ENCODE measurements around the gene SMG6.
A peak's percentile ranks its signal among the peaks of the same experiment; 100 is the strongest.
"Not testable (repeated sequence)": the region's sequence is repeated elsewhere in the genome, so short reads cannot be mapped to it uniquely, and the experiment has no call there.

SMG6 gene

DNA sequence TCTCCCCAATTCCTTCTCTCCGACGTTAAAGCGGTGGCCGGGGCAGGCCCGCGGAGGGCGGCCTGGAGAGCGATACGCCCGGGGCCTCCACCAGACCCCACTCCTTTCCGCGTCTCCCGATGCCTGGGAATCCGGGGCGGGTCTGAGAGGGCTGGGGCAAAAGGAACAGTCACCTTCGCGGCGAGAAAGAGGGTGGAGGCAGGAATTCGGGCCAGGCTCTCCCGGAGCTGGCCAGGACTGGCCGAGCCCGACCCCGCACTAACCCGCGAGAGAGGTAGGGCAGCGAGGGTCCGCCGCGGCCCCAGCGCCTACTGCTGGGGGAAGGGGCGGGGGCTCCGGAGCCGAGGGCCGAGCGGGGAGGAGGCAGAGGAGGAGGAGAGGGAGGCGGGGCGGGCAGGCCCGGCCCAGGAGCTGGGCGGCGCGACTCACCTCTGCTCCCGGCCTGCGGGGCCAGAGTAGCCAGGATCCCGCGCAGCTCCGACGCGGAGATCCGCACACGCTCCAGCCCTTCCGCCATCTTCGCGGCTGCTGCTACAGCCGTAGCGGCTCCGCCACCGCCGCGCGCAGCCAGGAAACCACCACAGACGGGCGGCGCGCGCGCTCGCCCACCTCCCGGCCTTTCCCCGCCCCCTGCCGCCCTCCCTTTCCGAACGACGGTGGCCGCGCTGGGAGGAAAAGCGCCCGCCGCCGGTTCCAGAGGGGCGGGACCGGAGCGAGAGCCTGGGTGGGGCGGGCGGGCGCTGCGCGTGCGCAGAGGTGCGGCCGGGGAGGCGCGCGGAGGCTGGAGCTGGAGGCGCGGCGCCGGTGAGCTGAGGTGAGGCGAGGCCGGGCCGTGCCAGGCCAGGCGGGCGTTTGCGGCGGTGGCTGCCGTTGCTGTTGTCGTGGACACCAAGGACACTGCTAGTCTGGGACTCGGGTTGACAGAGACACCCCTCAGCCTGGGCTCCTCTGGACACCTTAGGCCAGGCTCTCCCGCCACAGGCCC lies at the start of gene SMG6, which contains the start of gene SRR:
TSS of gene SMG6 (minus strand) at position 582 of the 985 bp plus-strand sequence. CDS start at position 517, 65 bp downstream.
TSS of gene SRR (plus strand) at position 747 of the 985 bp plus-strand sequence. CDS start 11,611 bp downstream, outside the sequence.
- peak; percentile 94 for DNase-seq

DNA sequence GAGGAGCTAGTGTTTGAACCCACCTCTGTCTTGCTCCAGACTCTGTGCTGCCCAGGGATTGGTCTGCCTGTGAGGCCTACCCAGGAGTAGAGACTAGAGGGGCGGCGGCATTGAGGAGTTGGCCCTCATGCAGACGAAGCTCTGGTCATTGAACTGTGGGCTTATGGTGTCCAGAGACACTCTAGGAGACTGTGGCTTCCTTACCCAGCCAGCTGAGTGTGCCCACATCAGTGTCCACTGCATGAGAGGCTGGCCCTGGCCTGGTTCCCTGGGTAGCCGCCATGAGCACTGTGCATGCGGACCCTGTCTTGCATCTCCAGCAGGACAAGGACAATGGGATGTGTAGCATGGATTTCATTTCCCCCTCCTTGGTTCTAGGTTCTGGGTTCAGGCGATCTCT lies 47.7 kb upstream of the SMG6 start:
- no peak for DNase-seq

DNA sequence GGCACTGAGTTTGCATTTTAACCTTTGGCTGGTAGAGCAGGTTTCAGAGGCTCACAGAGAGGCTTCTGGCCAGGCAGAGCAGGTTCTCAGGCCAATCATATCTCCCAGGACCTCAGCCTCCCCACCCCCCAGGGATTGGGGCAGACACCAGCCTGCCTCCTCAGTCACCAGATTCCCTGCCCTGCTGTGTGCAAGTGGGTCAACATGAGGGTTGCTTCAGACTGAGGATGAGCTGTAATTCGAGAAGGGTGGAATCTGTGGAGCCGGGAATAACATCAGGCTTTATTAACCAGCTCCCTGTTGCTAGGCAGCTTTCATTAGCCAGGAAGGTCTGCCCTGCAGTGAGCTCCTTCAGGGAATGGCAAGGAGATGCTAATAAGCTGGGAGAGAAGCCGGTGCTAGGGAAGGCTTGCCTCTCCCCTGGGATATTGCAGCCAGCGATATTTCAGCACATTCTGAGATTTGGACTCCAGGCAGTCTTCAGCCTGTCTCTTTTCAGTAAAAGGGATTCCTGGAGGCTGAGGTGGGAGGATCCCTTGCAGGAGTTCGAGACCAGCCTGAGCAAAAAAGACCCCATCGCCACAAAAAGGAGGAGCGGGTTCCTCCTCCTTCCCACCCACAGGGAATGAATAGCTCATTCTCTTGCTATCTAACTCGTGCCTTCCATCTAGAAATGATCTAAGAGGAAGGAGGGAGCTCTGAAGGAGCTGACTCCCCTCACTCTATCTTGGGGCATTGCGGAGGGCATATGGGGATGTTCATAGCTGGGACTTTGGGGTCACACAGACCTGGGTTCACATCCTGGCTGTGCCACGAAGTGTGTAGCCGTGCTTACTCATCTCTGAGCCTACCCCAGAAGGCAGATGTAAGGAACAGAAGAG lies 44.5 kb upstream of the SMG6 start:
- no peak for DNase-seq

DNA sequence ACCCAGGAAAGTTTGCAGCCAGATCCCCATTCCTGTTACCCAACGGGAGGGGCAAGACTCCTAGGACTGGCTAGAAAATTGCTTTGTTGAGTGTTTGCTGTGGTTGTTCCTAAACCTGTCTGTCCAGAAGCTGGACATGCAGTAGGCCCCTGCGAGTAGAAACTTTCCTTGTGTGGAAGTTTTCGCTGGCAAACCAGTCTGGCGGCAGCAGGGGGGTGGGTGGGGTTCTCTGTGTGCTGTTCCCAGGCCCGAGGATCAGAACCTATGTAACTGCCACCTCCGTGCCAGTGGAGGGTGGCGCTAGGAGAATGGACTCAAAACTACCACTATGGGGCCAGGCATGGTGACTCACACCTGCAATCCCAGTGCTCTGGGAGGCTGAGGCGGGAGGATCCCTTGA lies 42.9 kb upstream of the SMG6 start:
- DNase-seq = no peak

DNA sequence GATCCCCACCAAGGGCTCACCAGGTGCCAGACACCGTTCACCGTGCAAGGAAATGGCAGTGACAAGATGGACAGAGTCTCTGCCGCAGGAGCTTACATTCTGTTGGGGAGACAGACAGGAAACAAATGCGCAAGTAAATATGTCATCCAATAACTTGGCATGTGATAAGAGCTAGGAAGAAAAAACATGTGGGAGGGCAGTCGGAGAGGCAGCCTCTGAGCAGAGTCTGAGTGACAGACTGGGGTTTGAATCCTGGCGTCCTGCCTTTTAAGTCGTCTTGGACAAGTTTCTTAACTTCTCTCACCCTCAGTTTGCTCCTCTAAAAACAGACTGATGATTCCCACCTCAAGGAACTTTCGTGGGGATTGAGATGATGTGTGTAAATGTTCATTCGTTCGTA lies 40.9 kb upstream of the SMG6 start:
- no peak for DNase-seq

DNA sequence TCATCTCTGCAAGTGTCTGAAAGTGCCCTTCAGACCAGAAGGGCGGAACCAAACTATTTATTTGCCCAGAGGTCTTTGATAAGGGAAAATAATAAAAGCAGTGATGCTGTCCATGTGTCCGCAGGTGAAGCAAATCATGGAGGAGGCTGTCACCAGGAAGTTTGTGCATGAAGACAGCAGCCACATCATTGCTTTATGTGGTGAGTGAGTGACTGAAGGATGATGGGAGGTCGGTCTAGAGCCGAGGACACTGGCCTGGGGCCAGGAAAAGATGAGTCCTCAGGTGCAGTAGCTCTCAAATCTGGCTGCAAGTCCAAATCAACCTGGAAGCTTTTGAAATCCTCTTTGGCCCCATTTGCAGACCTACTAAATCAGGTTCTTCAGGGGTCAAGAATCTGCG lies 39.8 kb upstream of the SMG6 start:
- peak; percentile 50 for DNase-seq

DNA sequence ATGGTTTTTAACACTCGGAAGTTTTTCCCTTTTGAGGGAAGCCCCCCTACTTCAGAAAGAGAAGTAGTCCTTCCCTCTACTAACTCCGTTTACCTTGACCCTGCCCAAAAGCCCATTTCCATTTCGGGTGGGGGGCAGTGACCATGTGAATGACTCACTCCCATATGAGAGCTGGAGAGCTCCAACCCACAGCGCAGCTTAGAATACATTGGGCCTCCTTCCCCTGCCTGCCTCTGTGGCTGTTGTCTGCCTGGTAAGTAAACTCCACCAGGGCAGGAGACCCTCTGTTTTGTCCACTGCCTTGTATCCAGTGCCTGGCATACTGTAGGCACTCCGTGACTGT lies 34.7 kb upstream of the SMG6 start:
- no peak for DNase-seq

DNA sequence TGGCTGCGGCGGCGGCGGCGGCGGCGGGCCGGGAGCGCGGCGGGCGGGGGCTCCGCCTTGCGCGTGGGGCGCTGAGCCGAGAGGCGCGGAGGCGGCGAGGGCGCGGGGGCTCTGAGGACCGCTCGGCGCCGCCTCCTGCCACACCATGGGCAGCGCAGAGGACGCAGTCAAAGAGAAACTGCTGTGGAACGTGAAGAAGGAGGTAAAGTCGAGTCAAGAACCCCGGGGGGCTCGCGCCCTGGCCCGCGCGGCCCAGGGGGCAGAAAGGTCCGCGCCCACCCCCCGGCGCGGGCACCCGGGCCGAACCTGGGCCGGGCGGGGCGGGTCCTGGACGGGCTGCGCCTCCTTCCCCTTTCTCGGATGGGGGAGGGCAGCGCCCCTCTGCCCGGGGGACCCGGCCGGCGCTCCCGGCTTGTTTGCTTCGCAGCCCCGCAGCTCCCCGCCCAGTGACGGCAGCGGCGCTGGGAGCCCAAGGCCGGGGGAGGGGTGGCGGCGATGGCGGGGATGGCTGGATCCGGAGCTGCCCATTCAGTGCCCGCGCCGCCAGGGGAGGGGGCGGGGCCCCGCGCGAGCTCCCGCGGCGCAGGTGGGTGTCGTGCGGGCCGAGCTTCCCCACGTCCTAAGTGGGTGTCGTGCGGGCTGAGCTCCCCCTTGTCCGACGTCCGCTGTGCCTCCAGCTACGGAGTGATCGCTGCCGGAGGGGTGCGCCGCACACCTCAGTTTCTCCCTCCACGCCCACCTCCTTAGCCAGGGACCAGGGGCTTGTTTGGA lies 34.1 kb upstream of the SMG6 start:
- DNase-seq = peak; percentile 58

DNA sequence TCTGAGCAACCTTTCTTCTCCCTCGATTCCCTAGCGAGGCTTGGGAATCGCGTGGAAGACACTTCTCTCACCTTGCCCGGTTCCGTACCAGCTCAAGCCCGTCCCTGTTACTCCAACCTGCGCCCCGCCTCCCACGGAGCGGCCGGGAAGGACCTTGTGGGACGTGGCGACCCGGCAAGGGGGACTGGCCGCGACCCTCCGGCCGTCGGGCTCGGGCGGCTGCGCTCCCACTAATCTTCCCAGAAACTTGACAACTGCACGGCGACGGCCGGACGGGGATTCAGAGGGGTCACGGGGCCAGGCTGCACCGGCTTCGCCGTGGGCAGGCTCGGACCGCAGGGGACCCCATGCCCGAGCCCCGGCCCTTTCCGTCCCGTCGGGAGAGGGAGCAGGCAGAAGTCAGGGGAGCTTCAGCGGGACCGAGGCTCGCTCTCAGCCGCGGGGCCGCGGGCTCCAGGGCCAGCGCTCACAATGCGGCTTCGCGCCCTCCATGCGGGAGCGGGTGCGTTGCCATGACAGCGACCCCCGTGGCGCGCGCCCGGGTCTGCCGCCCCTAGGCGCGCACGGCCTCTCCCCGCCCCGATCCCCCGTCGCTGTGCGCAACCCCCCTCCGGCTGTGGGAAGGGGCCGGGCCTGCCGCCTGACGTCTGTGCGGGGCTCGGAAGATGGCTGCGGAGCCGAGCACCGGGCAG lies 33.4 kb upstream of the SMG6 start, which contains the start of gene SGSM2:
TSS of gene SGSM2 (plus strand) at position 650 of the 692 bp plus-strand sequence. CDS start 188 bp downstream, outside the sequence.
- DNase-seq = peak; percentile 54

DNA sequence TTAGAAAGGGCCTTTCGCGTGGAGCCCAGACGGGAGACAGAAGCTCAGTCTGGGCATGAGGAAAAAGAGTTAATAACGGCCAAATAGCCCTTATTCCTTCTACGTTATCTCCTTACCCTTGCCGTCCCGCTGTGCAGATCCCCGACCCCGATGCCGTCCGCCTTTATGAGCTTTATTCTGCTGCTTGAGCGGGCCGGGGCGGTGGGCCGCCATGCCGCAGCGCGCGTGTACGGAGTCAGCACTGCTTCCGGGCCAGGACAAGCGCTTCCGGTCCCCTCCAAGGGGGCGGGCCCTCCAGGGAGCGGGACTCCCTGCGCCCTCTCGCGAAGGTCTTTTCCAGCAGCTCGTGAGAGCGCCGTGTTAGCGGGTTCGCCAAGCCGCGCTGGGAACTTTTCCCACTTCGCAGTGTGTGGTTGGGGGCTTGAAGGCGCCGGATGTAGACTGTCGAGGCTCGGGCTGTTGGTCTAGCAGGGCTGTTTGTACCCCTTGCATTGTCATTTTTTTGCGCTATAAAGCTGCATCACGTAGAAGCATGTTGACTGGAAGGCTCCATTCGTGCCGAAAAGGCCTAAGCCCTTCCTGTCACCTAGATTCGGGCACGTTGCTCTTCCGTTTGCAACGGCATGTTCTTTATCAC lies 32.7 kb upstream of the SMG6 start, which contains the start of gene TSR1:
TSS of gene TSR1 (minus strand) at position 243 of the 637 bp plus-strand sequence. CDS start at position 213, 30 bp downstream.
- peak; percentile 91 for DNase-seq

DNA sequence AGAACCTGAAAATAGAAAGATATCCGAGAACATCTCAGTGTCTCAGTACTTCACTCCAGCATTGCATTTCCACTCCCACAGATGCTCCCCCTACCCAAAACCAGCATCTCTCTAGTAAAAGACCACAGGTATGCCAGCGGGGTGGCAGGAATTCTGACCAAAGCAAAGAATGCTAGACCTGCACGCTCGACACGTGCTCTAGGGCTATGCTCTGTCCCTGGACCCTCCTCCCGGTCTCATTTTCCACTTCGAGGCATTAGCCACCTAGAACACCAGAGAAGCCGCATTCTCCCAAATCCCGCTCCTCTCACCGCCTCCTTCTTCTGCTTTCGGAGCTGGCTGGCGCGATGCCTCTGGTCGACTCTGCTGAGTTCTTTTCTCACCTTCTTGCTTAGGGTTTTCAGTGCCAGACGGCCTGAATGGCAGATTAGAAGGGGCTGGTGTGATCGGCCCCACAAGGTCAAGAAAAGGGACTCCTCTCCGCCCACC lies 32.2 kb upstream of the SMG6 start:
- DNase-seq = no peak

DNA sequence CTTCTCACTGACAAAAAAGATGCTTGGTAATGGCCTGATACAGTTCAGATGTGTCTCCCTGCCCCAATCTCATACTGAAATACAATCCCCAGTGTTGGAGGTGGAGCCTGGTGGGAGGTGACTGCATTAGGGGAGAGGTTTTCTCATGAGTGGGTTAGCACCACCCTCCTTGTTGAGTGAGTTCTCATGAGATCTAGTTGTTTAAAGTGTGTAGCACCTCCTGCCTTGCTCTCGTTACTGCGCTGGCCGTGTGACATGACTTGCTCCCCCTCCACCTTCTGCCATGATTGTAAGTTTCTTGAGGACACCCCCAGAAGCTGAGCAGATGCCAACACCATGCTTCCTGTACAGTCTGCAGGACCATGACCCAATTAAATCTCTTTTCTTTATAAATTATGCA lies 27.7 kb upstream of the SMG6 start:
- no peak for DNase-seq

DNA sequence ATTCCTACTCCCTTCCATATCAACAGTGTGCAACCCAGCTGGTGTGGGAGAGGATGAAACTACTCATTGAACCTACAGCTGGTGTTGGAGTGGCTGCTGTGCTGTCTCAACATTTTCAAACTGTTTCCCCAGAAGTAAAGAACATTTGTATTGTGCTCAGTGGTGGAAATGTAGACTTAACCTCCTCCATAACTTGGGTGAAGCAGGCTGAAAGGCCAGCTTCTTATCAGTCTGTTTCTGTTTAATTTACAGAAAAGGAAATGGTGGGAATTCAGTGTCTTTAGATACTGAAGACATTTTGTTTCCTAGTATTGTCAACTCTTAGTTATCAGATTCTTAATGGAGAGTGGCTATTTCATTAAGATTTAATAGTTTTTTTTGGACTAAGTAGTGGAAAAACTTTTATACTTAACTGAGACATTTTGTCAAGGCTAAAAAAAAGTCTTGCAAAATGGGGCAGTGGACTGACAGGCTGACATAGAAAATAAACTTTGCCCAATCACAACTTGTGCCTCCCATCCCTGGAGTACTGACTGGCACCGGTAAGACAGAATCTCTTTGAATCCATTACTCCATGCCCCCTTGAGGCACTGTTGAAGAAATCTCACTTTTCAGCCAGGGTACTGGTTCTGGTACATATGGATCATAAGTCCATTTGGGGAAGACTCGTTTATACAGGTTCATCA lies 20.2 kb upstream of the SMG6 start:
- DNase-seq = no peak

DNA sequence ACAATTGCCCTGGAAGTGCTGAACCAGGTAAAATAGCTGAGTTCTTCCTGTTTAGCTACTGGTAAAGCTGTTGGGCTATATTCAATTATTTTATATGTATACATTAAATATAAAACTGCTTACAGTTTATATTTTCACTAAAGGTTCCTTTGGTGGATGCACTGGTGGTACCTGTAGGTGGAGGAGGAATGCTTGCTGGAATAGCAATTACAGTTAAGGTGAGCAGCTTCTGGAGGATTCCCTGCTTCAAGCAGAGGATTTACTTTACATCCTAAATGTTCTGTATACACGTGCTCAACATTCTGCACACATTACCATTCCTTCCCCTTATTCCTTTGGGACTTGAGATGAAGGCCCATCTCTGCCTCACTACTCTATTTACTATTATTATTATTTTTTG lies 17.8 kb upstream of the SMG6 start:
- no peak for DNase-seq

DNA sequence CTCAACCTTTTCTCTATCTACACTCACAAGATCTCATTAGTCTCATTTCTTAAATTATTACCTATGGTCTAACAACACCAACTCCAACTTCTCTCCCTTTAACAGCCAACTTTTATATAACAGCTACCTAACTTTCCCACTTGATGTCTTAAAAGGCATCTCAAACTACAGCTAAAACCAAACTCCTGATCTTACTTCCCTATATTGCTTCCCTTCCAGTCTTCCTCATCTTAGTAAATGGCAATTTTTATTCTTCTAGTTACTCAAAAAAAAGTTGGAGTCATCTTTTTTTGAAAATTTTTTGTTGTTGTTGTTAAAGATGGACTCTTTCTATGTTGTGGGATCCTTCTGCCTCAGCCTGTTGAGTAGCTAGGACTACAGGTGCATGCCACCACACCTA lies 15.5 kb upstream of the SMG6 start:
- no peak for DNase-seq

DNA sequence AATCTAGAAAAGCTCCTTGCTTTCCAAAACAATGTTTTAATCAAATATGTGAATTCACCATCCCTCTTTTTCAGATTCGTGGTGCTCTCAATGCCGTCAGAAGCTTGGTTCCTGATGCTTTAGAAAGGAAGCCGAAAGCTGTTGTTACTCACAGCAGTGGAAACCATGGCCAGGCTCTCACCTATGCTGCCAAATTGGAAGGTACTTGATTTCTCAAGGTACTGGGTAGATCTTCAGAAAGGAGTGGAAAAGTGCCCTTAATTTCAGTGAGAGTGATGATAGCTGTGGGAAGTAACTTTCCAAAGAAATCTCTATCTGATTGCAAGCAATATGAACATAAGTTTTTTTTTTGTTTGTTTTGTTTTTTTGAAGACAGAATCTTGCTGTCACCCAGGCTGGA lies 14.2 kb upstream of the SMG6 start:
- DNase-seq = no peak

DNA sequence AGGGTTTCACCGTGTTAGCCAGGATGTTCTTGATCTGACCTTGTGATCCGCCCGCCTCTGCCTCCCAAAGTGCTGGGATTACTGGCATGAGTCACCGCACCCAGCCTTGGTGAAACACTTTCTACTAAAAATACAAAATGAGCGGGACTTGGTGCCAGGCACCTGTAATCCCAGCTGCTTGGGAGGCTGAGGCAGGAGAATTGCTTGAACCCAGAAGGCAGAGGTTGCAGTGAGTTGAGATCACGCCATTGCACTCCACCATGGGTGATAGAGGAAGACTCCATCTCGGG lies 13.3 kb upstream of the SMG6 start:
- DNase-seq = not testable (repeated sequence)

DNA sequence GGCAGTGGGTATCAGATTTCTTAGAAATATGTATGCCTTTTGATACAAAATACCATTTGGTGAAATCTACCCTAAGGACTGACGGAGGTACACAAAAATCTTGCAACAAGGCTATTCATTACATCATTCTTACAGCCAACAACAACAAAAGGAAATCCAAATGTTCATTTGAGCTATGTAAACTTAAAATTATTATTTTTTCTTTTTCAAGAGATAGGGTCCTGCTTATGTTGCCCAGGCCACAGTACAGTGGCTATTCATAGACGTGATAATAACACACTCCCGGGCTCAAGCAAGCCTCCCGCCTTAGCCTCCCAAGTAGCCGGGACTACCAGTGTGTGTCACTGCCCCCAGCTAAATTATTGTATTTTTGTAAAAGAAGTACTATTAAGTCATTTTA lies 9.2 kb upstream of the SMG6 start:
- no peak for DNase-seq

DNA sequence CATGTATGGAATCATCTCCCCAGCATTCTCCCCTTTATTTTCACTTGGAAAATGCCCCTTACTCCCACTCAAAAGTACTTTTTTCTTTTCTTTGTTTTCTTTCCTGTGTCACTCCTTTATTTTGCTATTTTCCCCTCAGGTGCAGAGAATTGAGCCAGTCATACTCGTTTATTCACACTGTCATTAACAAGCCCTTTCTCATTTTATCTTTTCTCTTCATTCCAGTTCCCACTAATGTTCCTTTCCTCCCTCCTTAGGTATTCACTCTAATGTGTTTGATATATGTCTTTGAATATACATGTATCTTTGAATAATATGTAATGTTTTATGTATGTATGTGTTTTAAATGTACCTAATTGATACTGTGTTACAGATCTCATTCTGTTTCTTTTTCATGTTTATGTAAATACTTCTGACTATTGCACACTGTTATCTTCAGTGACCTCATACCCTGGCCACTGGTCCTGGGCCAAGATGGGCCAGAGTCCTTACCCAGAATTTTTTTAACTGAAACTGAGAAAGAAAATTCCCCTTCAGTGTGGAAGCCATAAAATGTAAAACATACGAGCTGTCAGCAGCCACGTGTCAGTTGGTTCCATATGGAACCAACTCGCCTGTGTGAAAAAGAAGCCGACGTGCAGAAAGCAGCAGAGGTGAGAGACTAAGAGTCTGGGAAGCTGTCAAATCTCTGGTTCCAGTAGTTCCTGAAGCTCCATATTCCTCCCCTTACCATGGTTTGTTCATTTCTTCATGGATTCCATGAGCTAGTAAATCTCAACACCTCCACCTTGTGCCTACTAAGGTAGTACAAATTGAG lies 6.0 kb upstream of the SMG6 start:
- DNase-seq = no peak

DNA sequence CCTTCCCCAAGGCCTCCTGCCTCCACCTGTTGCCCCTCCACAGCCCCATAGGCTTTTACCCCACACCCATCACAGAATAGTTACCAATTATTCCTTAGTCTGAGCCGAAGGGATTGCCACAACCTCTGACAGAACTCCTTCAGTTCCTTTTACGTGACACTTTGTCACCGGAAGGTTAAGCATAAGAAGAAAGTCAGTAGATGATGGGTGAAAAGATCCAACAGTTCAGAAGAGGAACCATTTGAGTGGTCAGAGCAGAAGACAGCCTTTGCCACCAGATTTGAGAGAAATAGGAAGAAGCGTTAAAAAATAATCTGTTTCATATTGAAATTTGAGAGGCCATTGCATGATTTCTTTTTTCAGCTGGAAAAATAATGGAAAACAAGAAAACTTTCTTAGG lies 1.3 kb upstream of the SMG6 start:
- no peak for DNase-seq
